ENCODE data around the gene ZNF726.
"Not testable (repeated sequence)": the region's sequence is repeated elsewhere in the genome, so short reads cannot be mapped to it uniquely, and the experiment has no call there.

The ZNF726 gene

DNA sequence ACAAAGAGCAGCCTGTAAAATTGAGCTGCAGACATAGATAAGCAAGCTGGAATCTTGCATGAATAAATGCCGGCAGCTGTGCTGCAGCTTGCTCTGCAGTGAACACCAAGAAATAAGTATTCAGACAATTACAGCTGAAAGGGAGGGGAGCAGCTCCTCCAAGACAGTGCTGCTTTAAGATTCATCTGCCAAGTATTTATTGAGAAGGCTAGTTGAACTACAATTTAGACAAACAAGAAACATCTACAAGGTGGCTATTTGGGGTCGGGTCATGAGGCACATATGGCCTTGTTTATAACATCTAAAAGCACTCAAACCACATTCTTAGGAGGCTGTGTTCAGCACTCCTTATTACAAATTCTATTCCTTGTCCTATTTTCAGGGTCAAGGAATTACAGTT lies 34.9 kb downstream of the ZNF726 start:
- no peak for DNase-seq

DNA sequence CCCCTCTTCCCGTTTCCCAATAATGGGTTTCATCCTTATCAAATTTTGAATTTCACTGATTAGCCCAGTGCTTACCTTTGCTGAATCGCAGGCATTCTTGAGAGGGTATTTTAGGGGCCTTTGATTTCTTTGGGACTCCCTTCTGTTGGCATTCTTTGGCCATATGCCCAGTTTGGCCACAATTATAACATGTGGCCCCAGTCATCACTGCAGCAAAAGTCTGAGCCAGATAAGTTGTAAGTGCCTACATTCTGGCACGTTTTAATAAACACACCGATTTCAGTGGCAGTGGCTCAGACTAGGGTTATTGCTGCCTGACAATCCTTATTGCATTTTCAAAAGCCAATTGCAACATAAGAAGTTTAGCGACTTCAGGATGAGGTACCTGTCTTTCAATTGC lies 41.4 kb downstream of the ZNF726 start:
- no peak for DNase-seq

DNA sequence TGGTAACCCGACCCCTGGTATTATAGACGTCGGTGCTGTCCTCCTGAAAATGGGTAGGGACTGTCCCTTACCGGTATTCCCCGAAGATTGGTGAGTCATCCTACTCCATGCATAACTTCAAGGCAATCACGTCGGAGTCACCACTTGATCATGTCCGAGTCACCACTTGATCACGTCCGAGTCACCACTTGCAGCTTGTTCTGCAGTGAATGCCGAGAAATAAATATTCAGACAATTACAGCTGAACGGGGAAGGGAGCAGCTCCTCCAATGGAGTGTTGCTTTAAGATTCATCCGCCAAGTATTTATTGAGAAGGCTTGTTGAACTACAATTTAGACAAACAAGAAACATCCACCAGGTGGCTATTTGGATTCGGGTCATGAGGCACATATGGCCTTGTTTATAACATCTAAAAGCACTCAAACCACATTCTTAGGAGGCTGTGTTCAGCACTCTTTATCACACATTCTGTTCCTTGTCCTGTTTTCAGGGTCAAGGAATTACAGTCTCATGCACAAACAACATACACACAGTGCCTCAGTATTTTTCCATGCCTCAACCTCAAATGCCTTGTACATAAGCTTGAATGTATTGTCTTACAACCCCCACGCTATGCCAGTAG lies 43.1 kb downstream of the ZNF726 start:
- DNase-seq: no peak

DNA sequence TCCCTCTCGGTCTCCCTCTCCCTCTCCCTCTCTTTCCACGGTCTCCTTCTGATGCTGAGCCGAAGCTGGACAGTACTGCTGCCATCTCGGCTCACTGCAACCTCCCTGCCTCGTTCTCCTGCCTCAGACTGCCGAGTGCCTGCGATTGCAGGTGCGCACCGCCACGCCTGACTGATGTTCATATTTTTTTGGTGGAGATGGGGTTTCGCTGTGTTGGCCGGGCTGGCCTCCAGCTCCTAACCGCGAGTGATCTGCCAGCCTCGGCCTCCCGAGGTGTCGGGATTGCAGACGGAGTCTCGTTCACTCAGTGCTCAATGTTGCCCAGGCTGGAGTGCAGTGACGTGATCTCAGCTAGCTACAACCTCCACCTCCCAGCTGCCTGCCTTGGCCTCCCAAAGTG lies 48.7 kb downstream of the ZNF726 start:
- DNase-seq: not testable (repeated sequence)

DNA sequence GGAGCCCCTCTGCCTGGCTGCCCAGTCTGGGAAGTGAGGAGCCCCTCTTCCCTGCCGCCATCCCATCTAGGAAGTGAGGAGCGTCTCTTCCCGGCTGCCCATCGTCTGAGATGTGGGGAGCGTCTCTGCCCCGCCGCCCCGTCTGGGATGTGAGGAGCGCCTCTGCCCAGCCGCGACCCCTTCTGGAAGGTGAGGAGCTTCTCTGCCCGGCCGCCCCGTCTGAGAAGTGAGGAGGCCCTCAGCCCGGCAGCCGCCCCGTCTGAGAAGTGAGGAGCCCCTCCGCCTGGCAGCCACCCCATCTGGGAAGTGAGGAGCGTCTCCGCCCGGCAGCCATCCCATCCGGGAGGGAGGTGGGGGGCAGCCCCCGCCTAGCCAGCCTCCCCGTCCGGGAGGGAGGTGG lies 49.2 kb downstream of the ZNF726 start:
- not testable (repeated sequence) for DNase-seq

GRCh38 chr19:23964334-23964733 lies 49.6 kb downstream of the ZNF726 start:
- not testable (repeated sequence) for DNase-seq

DNA sequence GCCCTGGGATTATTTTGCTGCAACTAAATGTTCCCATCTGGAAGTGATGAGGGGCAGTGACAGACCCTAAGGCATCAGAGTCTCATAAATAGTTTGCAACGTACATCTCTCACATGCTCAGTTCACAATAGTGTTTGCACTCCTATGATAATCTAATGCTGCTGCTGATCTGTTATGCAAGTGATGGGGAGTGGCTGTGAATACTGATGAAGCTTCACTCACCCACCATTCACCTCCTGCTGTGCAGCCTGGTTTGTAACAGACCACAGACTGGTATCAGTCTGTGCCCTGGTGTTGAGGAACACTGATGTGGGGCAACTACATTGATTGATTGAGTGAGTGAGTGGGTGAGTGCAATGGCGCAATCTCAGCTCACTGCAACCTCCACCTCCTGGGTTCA lies 54.9 kb downstream of the ZNF726 start:
- no peak for DNase-seq

GRCh38 chr19:23971598-23971997 lies 56.9 kb downstream of the ZNF726 start:
- DNase-seq: no peak

- DNase-seq: no peak
Measured at GRCh38 chr19:23972161-23972560, 57.5 kb downstream of the ZNF726 start.

DNA sequence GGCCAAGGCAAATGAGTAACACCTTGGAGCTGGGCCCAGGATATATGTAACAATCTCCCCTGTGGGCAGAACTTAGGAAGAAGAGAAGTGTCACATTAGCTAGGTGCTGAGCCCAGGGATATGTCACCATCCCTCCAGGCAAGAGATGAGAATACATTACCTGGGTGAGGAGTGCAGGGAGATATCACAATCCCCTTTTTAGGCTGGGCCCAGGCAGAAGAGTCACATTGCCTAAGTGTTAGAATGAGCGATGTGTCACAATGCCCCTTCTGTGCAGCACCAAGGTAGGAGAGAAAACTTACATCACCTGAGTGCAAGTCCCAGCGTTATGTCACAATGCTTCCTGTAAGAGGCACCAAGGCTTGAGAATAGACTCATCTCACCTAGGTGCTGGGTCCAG lies 60.3 kb downstream of the ZNF726 start:
- DNase-seq: no peak

DNA sequence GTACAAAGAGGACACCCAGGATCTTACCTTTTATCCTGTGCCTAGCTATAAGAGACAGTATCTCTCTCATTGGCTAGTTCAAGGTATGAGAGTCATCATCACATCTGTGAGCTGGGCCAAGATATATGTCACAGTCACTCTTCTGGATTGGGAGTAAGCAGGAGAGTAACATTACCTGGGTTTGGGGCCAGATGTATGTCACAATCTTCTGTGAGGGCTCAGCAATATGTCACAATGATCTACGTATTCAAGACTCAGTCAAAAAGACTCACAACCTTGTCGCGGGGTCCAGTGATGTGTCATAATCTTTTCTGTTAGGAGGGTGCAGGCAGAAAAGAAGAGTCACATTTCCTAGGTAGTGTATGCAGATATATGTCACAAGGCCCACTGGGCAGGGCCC lies 61.9 kb downstream of the ZNF726 start:
- not testable (repeated sequence) for DNase-seq

GRCh38 chr19:23977256-23977655 lies 62.6 kb downstream of the ZNF726 start:
- DNase-seq: not testable (repeated sequence)

GRCh38 chr19:23978068-23978467 lies 63.4 kb downstream of the ZNF726 start:
- DNase-seq: no peak

DNA sequence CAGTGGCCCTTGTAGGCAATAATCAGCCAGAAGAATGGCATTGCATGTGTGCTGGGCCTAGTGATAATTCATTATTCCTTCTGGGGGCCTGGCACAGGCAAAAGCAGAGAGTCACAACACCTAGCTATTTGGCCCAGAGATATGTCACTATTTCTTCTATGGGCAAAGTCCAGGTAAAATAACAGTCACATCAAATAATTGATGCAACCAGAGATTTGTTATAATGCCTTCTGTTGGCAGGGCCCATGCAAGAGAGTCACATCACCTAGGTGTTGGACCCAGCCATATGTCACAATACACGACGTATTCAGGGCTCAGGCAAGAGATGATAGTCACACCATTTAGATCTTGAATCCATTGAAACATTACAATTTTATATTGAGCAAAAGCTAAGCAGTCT lies 66.1 kb downstream of the ZNF726 start:
- DNase-seq: no peak

DNA sequence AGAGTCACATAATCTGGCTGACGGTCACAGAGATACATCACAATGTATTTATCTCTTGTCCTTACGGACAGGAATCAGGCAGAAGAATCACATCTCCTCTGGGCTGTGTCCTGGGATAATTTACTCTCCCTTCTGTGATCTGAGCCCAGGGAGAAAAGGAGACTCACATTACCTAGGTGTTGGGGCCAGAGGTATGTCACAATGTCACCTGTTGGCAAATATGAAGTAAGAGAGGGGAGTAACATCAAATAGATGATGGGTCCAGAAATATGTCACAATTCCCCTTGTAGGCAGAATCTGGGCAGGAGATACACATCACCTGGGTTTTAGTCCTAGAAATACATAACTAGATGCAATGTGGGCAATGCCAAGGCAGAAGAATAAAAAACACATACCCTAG lies 67.2 kb downstream of the ZNF726 start:
- no peak for DNase-seq

GRCh38 chr19:23983406-23983805 lies 68.7 kb downstream of the ZNF726 start:
- no peak for DNase-seq

Data from NCI-H446 (cell line).